A549 (cell line): ENCODE results near the gene CPSF7. TPM values are rescaled to one million over a fixed set of nuclear protein-coding genes. Genes with fewer than 3 reads are reported as not detected.

ENCODE experiments used
- ATAC-seq, 2 experiments: fragments of 200-7000 bp in 1 of 2; fragments of >200 bp in 1 of 2; cut with Nextera tagmentation in 1 of 2; cut with Tn5 transposase in 1 of 2; 3 replicates each; pipeline versions ENCODE4 v1.8.0 to v1.9.1; 2018 to 2020; ENCODE audit warnings: mild to moderate bottlenecking in 1 of 2, moderate library complexity in 1 of 2
- CTCF ChIA-PET: fragments of 300-600 bp; sonication (Branson Sonifier 250); formaldehyde crosslinking; extraction: SDS; loops from one replicate; lab custom pipeline; 2021; ENCODE audit warnings: antibody characterized with exemption, inconsistent platforms; lab: Yijun Ruan, JAX
- POLR2A ChIA-PET: fragments of 350-600 bp; formaldehyde crosslinking; extraction: SDS; loops from one replicate; lab custom pipeline; 2021; ENCODE audit warnings: antibody characterized with exemption, inconsistent platforms; lab: Yijun Ruan, JAX
- DNase-seq, 2 experiments: peaks; one replicate each; pipeline versions ENCODE4 v3.0.0 to v3.0.0-alpha.2; 2011 to 2016; ENCODE audit warnings: low read depth in 1 of 2, low spot score in 1 of 2
- FAIRE-seq: peaks from 2 replicates; lab custom pipeline; 2011; peaks lifted over from hg19 to GRCh38; lab: Jason Lieb, UNC
- H3K27ac ChIP-seq, 2 experiments: fragments of >200 bp; sonication (Bioruptor Twin); formaldehyde crosslinking; 3 replicates each; pipeline ENCODE4 v1.5.1; 2016 to 2017
- H3K4me1 ChIP-seq: fragments of >200 bp; sonication (Bioruptor Twin); formaldehyde crosslinking; 3 replicates; pipeline ENCODE4 v1.6.1; 2016
- H3K4me2 ChIP-seq: fragments of >200 bp; sonication (Bioruptor Twin); formaldehyde crosslinking; 3 replicates; pipeline ENCODE4 v1.6.1; 2016
- H3K4me3 ChIP-seq: fragments of >200 bp; sonication (Bioruptor Twin); formaldehyde crosslinking; 3 replicates; pipeline ENCODE4 v1.5.1; 2016
- H3K9me3 ChIP-seq: fragments of >200 bp; sonication (Bioruptor Twin); formaldehyde crosslinking; 3 replicates; pipeline ENCODE4 v1.6.1; 2016
- BHLHE40 ChIP-seq: IDR thresholded peaks from 2 replicates; pipeline ENCODE4 v1.6.1; 2012; ENCODE audit warnings: low read depth, low read length, inconsistent platforms
- CBX2 ChIP-seq: fragments of 200-600 bp; sonication (generic); IDR thresholded peaks from 2 replicates; pipeline ENCODE4 v1.6.1; 2016; ENCODE audit warnings: low read depth, mild to moderate bottlenecking, borderline replicate concordance
- EHMT2 ChIP-seq: fragments of 200-600 bp; sonication (generic); IDR thresholded peaks from 2 replicates; pipeline ENCODE4 v1.6.1; 2016; ENCODE audit warnings: antibody characterized with exemption, low read depth, mild to moderate bottlenecking, moderate library complexity
- FOSL2 ChIP-seq, 2 experiments: fragments of 450-650 bp in 1 of 2; fragments of >200 bp in 1 of 2; sonication (Bioruptor Twin) in 1 of 2; formaldehyde crosslinking; IDR thresholded peaks; 2 replicates each; pipeline versions ENCODE4 v1.5.0 to v1.6.1; 2016 to 2020; ENCODE audit warnings: mild to moderate bottlenecking in 1 of 2, moderate library complexity in 1 of 2
- GATA3 ChIP-seq: IDR thresholded peaks from 2 replicates; pipeline ENCODE4 v1.6.1; 2012; ENCODE audit warnings: borderline replicate concordance
- HOXA7 ChIP-seq: fragments of 250-450 bp; sonication (Bioruptor Pico); IDR thresholded peaks from 2 replicates; pipeline ENCODE4 v1.5.0; 2020; ENCODE audit warnings: mild to moderate bottlenecking, moderate library complexity
- JUNB ChIP-seq: fragments of >200 bp; sonication (Bioruptor Twin); formaldehyde crosslinking; IDR thresholded peaks from 2 replicates; pipeline ENCODE4 v1.6.1; 2016
- MAFK ChIP-seq: fragments of 450-650 bp; IDR thresholded peaks from 2 replicates; pipeline ENCODE4 v1.6.1; 2014; ENCODE audit not compliant: partially characterized antibody
- PHF8 ChIP-seq: fragments of 200-600 bp; sonication (generic); IDR thresholded peaks from 2 replicates; pipeline ENCODE4 v1.6.1; 2016; ENCODE audit warnings: low read depth, mild to moderate bottlenecking, antibody characterized with exemption, moderate library complexity, borderline replicate concordance
- RAD21 ChIP-seq, 2 experiments: fragments of >200 bp in 1 of 2; sonication (Bioruptor Twin) in 1 of 2; formaldehyde crosslinking in 1 of 2; IDR thresholded peaks in 1 of 2; conservative IDR thresholded peaks in 1 of 2; 2 replicates in 1 of 2; 3 replicates in 1 of 2; pipeline ENCODE4 v1.6.1; 2012 to 2018; ENCODE audit warnings: inconsistent platforms in 1 of 2
- RNF2 ChIP-seq: fragments of 200-600 bp; sonication (generic); IDR thresholded peaks from 2 replicates; pipeline ENCODE4 v1.6.1; 2016; ENCODE audit warnings: low read depth, mild to moderate bottlenecking, antibody characterized with exemption, moderate library complexity, borderline replicate concordance
- SMC3 ChIP-seq: fragments of >200 bp; sonication (Bioruptor Twin); formaldehyde crosslinking; IDR thresholded peaks from 3 replicates; pipeline ENCODE4 v1.6.1; 2018; ENCODE audit warnings: inconsistent platforms
- TP53 ChIP-seq: fragments of 250-450 bp; sonication (Bioruptor Pico); IDR thresholded peaks from 2 replicates; pipeline ENCODE4 v1.5.0; 2021; ENCODE audit warnings: mild to moderate bottlenecking, moderate library complexity
- WGBS: methylation state at CpG from one replicate; pipeline ENCODE4 v1.1.6; 2017; ENCODE audit errors: missing lambda C conversion rate; 5-methylcytosine and 5-hydroxymethylcytosine counted together
- polyA plus RNA-seq, 4 experiments: library from polyadenylated mRNA; depleted of rRNA in 3 of 4; stranded (reverse); fragments of >200 nt; fragmentation: RNase III in 1 of 4; extraction: RNeasy Plus Mini Kit Qiagen cat#74134 plus additional on column Dnase treatment in 1 of 4; gene quantifications; 2 replicates in 3 of 4; 3 replicates in 1 of 4; pipeline ENCODE4 v1.2.3, GENCODE V29; 2011 to 2017
- TF ChIP-seq, protein P1 (sequence below): fragments of >200 bp; sonication (Bioruptor Twin); formaldehyde crosslinking; IDR thresholded peaks from 3 replicates; pipeline ENCODE4 v1.5.1; 2016
- TF ChIP-seq, protein P2 (sequence below): fragments of 200-600 bp; sonication (generic); IDR thresholded peaks from 2 replicates; pipeline ENCODE4 v1.6.1; 2016; ENCODE audit warnings: antibody characterized with exemption, mild to moderate bottlenecking, moderate library complexity
- TF ChIP-seq, protein P3 (sequence below): IDR thresholded peaks from 2 replicates; pipeline ENCODE4 v1.6.1; 2012
- TF ChIP-seq, protein P4 (sequence below): fragments of >200 bp; sonication (Bioruptor Twin); formaldehyde crosslinking; IDR thresholded peaks from 3 replicates; pipeline ENCODE4 v1.6.1; 2016

CPSF7 gene
- polyA plus RNA-seq, 2 of the 4 experiments (the other 2 are of a cell fraction): 56.7 to 62.9 TPM

DNA sequence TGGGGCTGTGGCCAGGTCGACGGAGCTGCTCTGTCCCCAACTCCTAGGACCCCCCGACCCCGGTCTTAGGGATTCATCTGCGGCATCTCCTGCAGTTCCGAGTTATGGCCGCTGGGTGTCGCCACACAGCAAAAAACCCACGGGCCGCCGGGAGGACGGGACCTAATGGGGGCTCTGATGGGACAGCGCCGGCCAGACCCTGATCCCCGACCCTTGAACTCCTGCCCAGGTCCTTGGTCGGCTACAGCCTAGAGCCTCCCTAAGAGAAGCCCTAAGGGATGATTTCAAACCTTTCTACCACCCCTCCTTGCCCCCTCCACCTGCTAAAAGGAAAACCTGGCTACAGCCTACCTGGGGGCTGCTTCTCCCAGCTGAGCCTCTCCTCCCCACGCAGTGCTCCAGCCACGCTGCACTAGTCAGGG is 48.0 kb upstream of the CPSF7 start:
- H3K4me3 ChIP-seq: no peak overlapping the region
- ATAC-seq: peak; percentile 16 to 71; a peak in 3 of 6 replicates
- TF ChIP-seq MAFK (no peak), RAD21 (conservative IDR thresholded peaks at IDR 0.05 in 1 of 2, IDR thresholded peaks at IDR 0.05 in 1 of 2) (peak; percentile 89 to 90), GATA3 (no peak), EHMT2 (no peak), SMC3 (peak; percentile 84), HOXA7 (no peak), FOSL2 (IDR thresholded peaks at IDR 0.05) (no peak), FOSL2 (CRISPR knock-in tag; IDR thresholded peaks at IDR 0.05) (no peak)
- TF ChIP-seq, protein P1, sequence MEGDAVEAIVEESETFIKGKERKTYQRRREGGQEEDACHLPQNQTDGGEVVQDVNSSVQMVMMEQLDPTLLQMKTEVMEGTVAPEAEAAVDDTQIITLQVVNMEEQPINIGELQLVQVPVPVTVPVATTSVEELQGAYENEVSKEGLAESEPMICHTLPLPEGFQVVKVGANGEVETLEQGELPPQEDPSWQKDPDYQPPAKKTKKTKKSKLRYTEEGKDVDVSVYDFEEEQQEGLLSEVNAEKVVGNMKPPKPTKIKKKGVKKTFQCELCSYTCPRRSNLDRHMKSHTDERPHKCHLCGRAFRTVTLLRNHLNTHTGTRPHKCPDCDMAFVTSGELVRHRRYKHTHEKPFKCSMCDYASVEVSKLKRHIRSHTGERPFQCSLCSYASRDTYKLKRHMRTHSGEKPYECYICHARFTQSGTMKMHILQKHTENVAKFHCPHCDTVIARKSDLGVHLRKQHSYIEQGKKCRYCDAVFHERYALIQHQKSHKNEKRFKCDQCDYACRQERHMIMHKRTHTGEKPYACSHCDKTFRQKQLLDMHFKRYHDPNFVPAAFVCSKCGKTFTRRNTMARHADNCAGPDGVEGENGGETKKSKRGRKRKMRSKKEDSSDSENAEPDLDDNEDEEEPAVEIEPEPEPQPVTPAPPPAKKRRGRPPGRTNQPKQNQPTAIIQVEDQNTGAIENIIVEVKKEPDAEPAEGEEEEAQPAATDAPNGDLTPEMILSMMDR: peak; percentile 88
- TF ChIP-seq, all 56 proteins: peak for 3
- CTCF ChIA-PET: interaction anchor here (0.5 to 9.1 kb wide), 48 partner anchors 9 to 631 kb away, joined by 3 to 141 read pairs (median 5); partner anchors contain the start of genes LRRC10B and SYT7
- no peaks in the 10 kb centered on the region for H3K4me1 ChIP-seq
- DNase-seq: peak; percentile 37 to 63
- FAIRE-seq: no peak
- H3K4me2 ChIP-seq: peak overlapping the region; percentile 56
- H3K27ac ChIP-seq: no peak overlapping the region
- POLR2A ChIA-PET: no interaction called here
- 0% methylated on average over 2 of the region's 18 CpGs for WGBS
- no peaks in the 10 kb centered on the region for H3K9me3 ChIP-seq

DNA sequence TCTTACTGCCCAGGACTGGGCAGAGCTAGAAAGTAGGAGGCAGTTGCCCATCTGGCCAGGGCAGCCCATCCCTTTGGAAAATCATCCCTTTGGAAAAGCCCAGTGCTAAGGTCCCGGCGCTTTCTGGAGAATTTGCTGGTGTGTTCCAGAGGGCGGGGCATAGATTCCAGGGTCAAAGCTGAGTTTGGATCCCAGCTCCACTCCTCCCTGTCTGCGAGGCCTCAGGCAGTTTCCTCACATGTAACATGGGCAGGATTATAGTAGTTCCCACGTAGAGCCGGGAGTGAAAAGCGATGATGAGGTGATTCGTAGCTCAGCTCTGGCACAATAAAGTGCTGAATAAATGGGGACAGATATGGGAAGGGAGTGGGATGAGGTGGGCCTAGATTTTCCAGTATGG is 47.4 kb upstream of the CPSF7 start:
- POLR2A ChIA-PET: interaction anchor here (0.9 kb wide), 1 partner anchor 40 kb away, joined by 3 read pairs; no protein-coding TSS in a partner anchor
- no peak for ATAC-seq

More for the DNA sequence above, 47.4 kb upstream of the CPSF7 start:
- Histone ChIP-seq H3K9me3 (no peaks in the 10 kb centered on the region), H3K4me2 (no peak overlapping the region; the same call in 2 of the 3 replicates), H3K4me1 (no peaks in the 10 kb centered on the region), H3K27ac (no peak overlapping the region), H3K4me3 (no peak overlapping the region)
- TF ChIP-seq CBX2 (no peak), BHLHE40 (no peak), FOSL2 (IDR thresholded peaks at IDR 0.05) (no peak), FOSL2 (CRISPR knock-in tag; IDR thresholded peaks at IDR 0.05) (no peak), TP53 (CRISPR knock-in tag) (no peak), PHF8 (no peak), RNF2 (no peak), JUNB (no peak)
- TF ChIP-seq, protein P2, sequence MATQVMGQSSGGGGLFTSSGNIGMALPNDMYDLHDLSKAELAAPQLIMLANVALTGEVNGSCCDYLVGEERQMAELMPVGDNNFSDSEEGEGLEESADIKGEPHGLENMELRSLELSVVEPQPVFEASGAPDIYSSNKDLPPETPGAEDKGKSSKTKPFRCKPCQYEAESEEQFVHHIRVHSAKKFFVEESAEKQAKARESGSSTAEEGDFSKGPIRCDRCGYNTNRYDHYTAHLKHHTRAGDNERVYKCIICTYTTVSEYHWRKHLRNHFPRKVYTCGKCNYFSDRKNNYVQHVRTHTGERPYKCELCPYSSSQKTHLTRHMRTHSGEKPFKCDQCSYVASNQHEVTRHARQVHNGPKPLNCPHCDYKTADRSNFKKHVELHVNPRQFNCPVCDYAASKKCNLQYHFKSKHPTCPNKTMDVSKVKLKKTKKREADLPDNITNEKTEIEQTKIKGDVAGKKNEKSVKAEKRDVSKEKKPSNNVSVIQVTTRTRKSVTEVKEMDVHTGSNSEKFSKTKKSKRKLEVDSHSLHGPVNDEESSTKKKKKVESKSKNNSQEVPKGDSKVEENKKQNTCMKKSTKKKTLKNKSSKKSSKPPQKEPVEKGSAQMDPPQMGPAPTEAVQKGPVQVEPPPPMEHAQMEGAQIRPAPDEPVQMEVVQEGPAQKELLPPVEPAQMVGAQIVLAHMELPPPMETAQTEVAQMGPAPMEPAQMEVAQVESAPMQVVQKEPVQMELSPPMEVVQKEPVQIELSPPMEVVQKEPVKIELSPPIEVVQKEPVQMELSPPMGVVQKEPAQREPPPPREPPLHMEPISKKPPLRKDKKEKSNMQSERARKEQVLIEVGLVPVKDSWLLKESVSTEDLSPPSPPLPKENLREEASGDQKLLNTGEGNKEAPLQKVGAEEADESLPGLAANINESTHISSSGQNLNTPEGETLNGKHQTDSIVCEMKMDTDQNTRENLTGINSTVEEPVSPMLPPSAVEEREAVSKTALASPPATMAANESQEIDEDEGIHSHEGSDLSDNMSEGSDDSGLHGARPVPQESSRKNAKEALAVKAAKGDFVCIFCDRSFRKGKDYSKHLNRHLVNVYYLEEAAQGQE: no peak
- TF ChIP-seq, protein P3, sequence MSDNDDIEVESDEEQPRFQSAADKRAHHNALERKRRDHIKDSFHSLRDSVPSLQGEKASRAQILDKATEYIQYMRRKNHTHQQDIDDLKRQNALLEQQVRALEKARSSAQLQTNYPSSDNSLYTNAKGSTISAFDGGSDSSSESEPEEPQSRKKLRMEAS: no peak
- TF ChIP-seq, protein P4, sequence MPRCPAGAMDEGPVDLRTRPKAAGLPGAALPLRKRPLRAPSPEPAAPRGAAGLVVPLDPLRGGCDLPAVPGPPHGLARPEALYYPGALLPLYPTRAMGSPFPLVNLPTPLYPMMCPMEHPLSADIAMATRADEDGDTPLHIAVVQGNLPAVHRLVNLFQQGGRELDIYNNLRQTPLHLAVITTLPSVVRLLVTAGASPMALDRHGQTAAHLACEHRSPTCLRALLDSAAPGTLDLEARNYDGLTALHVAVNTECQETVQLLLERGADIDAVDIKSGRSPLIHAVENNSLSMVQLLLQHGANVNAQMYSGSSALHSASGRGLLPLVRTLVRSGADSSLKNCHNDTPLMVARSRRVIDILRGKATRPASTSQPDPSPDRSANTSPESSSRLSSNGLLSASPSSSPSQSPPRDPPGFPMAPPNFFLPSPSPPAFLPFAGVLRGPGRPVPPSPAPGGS: no peak
- FAIRE-seq (no peak), DNase-seq (no peak)
- CTCF ChIA-PET: interaction anchor here (0.6 to 9.1 kb wide), 38 partner anchors 9 to 276 kb away, joined by 3 to 141 read pairs (median 6); partner anchors contain the start of genes LRRC10B and SYT7
- WGBS: 51% methylated on average over 8 of the region's 8 CpGs
